K562 (cell line): Measurements from ENCODE around the gene GFOD1. TPM values are rescaled to one million over a fixed set of nuclear protein-coding genes. Genes with fewer than 3 reads are reported as not detected.
A peak's percentile ranks its signal among the peaks of the same experiment; 100 is the strongest.

Source experiments
- ATAC-seq: fragments of 200-7000 bp; cut with Tn5 transposase; 3 replicates; pipeline ENCODE4 v1.9.1; 2020; ENCODE audit warnings: moderate library complexity
- BruUV-seq: library from RNA; stranded (reverse); fragments of 400-500 nt; replicated peaks from 2 replicates; lab custom pipeline; 2021; lab: Mats Ljungman, UMichigan
- CTCF ChIA-PET: fragments of 300-600 bp; formaldehyde crosslinking; extraction: SDS; loops from one replicate; lab custom pipeline; 2021; ENCODE audit warnings: low intra/inter-chr PET ratio; lab: Yijun Ruan, JAX
- POLR2A ChIA-PET: fragments of 300-600, 350-650 bp; sonication (Branson Sonifier 250); formaldehyde crosslinking; extraction: SDS; loops from one replicate; lab custom pipeline; 2021; ENCODE audit warnings: antibody characterized with exemption, inconsistent platforms; lab: Yijun Ruan, JAX
- DNase-seq, 4 experiments: peaks; one replicate each; pipeline versions ENCODE4 v3.0.0 to v3.0.0-alpha.2; 2011 to 2018; ENCODE audit warnings: low spot score in 3 of 4, mixed read lengths in 3 of 4; ENCODE audit errors: extremely low read depth in 1 of 4
- FAIRE-seq: peaks from 2 replicates; lab custom pipeline; 2011; peaks lifted over from hg19 to GRCh38; lab: Jason Lieb, UNC
- H2AFZ ChIP-seq: 2 replicates; pipeline ENCODE4 v1.6.0; 2011; ENCODE audit warnings: low read depth, low read length, control low read depth, inconsistent platforms
- H3K27ac ChIP-seq: fragments of 200-600 bp; 3 replicates; pipeline ENCODE4 v1.8.0; 2011; ENCODE audit warnings: low read depth, mild to moderate bottlenecking, control low read depth, inconsistent platforms, low read length, moderate library complexity, mixed read lengths; ENCODE audit errors: extremely low read depth
- H3K27me3 ChIP-seq, 2 experiments: fragments of 300-600 bp in 1 of 2; 2 replicates in 1 of 2; 3 replicates in 1 of 2; pipeline versions ENCODE4 v1.6.0 to v1.8.0; 2011; ENCODE audit warnings: inconsistent platforms in 2 of 2, low read length in 2 of 2, mild to moderate bottlenecking in 1 of 2, mixed read lengths in 1 of 2, moderate library complexity in 1 of 2; ENCODE audit not compliant: control insufficient read depth in 2 of 2, insufficient read depth in 2 of 2
- H3K36me3 ChIP-seq: fragments of 300-600 bp; 3 replicates; pipeline ENCODE4 v1.8.0; 2011; ENCODE audit warnings: mild to moderate bottlenecking, low read length, inconsistent platforms; ENCODE audit not compliant: control insufficient read depth, insufficient read depth
- H3K4me1 ChIP-seq, 2 experiments: fragments of 200-600 bp in 1 of 2; replicated peaks in 1 of 2; 2 replicates in 1 of 2; 3 replicates in 1 of 2; pipeline versions ENCODE4 v1.5.1 to v1.8.0; 2011; ENCODE audit warnings: inconsistent platforms in 2 of 2, low read length in 2 of 2, mild to moderate bottlenecking in 1 of 2, mixed read lengths in 1 of 2, moderate library complexity in 1 of 2; ENCODE audit not compliant: control insufficient read depth in 2 of 2, insufficient read depth in 2 of 2
- H3K4me2 ChIP-seq: 2 replicates; pipeline ENCODE4 v1.6.1; 2011; ENCODE audit warnings: low read length, control low read depth, inconsistent platforms, mixed read lengths; ENCODE audit not compliant: insufficient read depth
- H3K4me3 ChIP-seq: fragments of 200-600 bp; sonication (generic), shearing (Covaris generic); 2 replicates; pipeline ENCODE4 v1.5.1; 2016; ENCODE audit warnings: control low read depth, inconsistent platforms
- H3K79me2 ChIP-seq: fragments of 200-600 bp; 3 replicates; pipeline ENCODE4 v1.8.0; 2011; ENCODE audit warnings: low read length, inconsistent platforms; ENCODE audit not compliant: control insufficient read depth, insufficient read depth
- H3K9ac ChIP-seq, 2 experiments: 2 replicates each; pipeline versions ENCODE4 v1.6.0 to v1.6.1; 2011; ENCODE audit warnings: low read depth in 2 of 2, low read length in 2 of 2, control low read depth in 1 of 2, inconsistent platforms in 1 of 2, mild to moderate bottlenecking in 1 of 2, mixed read lengths in 1 of 2; ENCODE audit not compliant: insufficient read depth in 1 of 2
- H3K9me1 ChIP-seq: one replicate; pipeline ENCODE4 v1.6.0; 2011; ENCODE audit warnings: inconsistent platforms, mild to moderate bottlenecking, low read length, moderate library complexity; ENCODE audit not compliant: control insufficient read depth, insufficient read depth
- H3K9me3 ChIP-seq: replicated peaks from 2 replicates; pipeline ENCODE4 v1.5.1; 2011; ENCODE audit warnings: low read depth, low read length, inconsistent platforms; ENCODE audit not compliant: control insufficient read depth, insufficient read depth
- H4K20me1 ChIP-seq: replicated peaks from 2 replicates; pipeline ENCODE4 v1.6.1; 2011; ENCODE audit warnings: low read length, inconsistent platforms, mixed read lengths; ENCODE audit not compliant: control insufficient read depth, insufficient read depth
- SMAD2 ChIP-seq: fragments of 150-350 bp; IDR thresholded peaks from 2 replicates; pipeline ENCODE4 v1.6.1; 2014; ENCODE audit warnings: low read depth, mild to moderate bottlenecking, low read length
- WGBS: fragments of 100-300 bp; shearing (Covaris generic); methylation state at CpG from one replicate; pipeline ENCODE4 v1.1.6; 2016; ENCODE audit warnings: low coverage, mixed read lengths; ENCODE audit not compliant: insufficient coverage; ENCODE audit errors: missing lambda C conversion rate; 5-methylcytosine and 5-hydroxymethylcytosine counted together
- in situ Hi-C: fragments of 300-500 bp; cut with MboI; formaldehyde crosslinking; loops from 4 replicates; pipeline ENCODE4 v1.15.0; 2018; ENCODE audit warnings: inconsistent platforms, mixed read lengths
- intact Hi-C: fragments of 100-400 bp; cut with micrococcal nuclease; formaldehyde crosslinking; loops from 2 replicates; pipeline ENCODE4 v1.14.2; 2022
- polyA plus RNA-seq, 8 experiments: library from polyadenylated mRNA; depleted of rRNA in 4 of 8; stranded (reverse) in 5 of 8; unstranded in 3 of 8; fragments of >200 nt; fragmentation: Nextera tagmentation in 2 of 8; fragmentation: Illumina TruSeq in 1 of 8; extraction: Ambion mirVana in 2 of 8; extraction: Trizol in 1 of 8; gene quantifications; 2 replicates each; pipeline versions ENCODE4 v1.2.1 to v1.2.3, GENCODE V29; 2011 to 2014; ENCODE audit warnings: inconsistent platforms in 1 of 8, missing spikeins in 1 of 8
- total RNA-seq, 7 experiments: library from RNA; depleted of rRNA in 6 of 7; stranded (reverse); fragments of >200 nt in 6 of 7; fragmentation: Illumina TruSeq in 2 of 7; extraction: Trizol in 2 of 7; gene quantifications; 2 replicates each; pipeline versions ENCODE4 v1.2.1 to v1.2.3, GENCODE V29; 2011 to 2021; ENCODE audit warnings: low replicate concordance in 1 of 7
- TF ChIP-seq, protein P1 (sequence below), 2 experiments: fragments of 450-650 bp; formaldehyde crosslinking in 1 of 2; IDR thresholded peaks; 2 replicates each; pipeline versions ENCODE4 v1.4.0 to v1.6.1; 2014 to 2020; ENCODE audit warnings: mild to moderate bottlenecking in 2 of 2, borderline replicate concordance in 1 of 2, low read depth in 1 of 2

GFOD1 gene
- total and polyA plus RNA-seq, 9 of the 15 experiments (the other 6 are each of a cell fraction or from before 2014, with no cell fraction given): 3.8 to 12.0 (median 8.2) TPM

DNA sequence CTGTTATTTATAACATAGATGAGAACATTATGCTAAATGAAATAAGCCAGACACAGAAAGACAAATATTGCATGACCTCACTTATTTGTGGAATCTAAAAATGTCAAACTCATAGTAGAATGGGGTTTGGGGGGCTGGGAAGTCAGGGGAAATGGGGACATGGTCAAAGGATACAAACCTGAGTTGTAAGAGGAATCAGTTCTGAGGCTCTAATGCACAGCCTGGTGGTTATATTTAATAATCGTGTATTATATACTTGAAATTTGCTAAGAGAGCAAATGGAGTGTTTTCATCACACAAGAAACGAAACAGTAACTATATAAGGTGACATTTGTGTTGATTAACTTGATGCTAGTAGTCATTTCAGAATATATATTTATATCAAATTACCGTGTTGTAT lies 40.8 kb upstream of the GFOD1 start:
- Histone ChIP-seq H3K9me1 (no peaks in the 10 kb centered on the region), H3K79me2 (no peaks in the 10 kb centered on the region), H3K27me3 (peaks cover 8 to 42% of the 10 kb centered on the region in 2 experiments; a peak in 4 of 5 replicates), H3K4me3 (no peak overlapping the region), H3K9me3 (no peaks in the 10 kb centered on the region), H3K27ac (no peak overlapping the region), H3K4me2 (no peak overlapping the region), H3K9ac (no peak overlapping the region), H3K4me1 (no peaks in the 10 kb centered on the region), H3K36me3 (no peaks in the 10 kb centered on the region), H2AFZ (no peak overlapping the region), H4K20me1 (no peaks in the 10 kb centered on the region)
- DNase-seq: no peak
- FAIRE-seq: no peak
- BruUV-seq: no TSS peak
- WGBS: 5% methylated on average over 3 of the region's 3 CpGs
- in situ Hi-C loops: no loop called here
- intact Hi-C loops: no loop called here
- TF ChIP-seq, protein P1, sequence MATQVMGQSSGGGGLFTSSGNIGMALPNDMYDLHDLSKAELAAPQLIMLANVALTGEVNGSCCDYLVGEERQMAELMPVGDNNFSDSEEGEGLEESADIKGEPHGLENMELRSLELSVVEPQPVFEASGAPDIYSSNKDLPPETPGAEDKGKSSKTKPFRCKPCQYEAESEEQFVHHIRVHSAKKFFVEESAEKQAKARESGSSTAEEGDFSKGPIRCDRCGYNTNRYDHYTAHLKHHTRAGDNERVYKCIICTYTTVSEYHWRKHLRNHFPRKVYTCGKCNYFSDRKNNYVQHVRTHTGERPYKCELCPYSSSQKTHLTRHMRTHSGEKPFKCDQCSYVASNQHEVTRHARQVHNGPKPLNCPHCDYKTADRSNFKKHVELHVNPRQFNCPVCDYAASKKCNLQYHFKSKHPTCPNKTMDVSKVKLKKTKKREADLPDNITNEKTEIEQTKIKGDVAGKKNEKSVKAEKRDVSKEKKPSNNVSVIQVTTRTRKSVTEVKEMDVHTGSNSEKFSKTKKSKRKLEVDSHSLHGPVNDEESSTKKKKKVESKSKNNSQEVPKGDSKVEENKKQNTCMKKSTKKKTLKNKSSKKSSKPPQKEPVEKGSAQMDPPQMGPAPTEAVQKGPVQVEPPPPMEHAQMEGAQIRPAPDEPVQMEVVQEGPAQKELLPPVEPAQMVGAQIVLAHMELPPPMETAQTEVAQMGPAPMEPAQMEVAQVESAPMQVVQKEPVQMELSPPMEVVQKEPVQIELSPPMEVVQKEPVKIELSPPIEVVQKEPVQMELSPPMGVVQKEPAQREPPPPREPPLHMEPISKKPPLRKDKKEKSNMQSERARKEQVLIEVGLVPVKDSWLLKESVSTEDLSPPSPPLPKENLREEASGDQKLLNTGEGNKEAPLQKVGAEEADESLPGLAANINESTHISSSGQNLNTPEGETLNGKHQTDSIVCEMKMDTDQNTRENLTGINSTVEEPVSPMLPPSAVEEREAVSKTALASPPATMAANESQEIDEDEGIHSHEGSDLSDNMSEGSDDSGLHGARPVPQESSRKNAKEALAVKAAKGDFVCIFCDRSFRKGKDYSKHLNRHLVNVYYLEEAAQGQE (IDR thresholded peaks at IDR 0.05; ENCODE audit: borderline replicate concordance): peak; percentile 5; the same call in 1 of the 2 replicates
- TF ChIP-seq, protein P1 (CRISPR knock-in tag; IDR thresholded peaks at IDR 0.05; ENCODE audit: low read depth): no peak
- no peak for TF ChIP-seq SMAD2
- ChIA-PET CTCF (no interaction called here), POLR2A (interaction anchor here (0.6 kb wide), 2 partner anchors 10 to 14 kb away, joined by 3 read pairs; no protein-coding TSS in a partner anchor)
- no peak for ATAC-seq
